ENCODE measurements around the gene RNF34. TPM values are rescaled to one million over a fixed set of nuclear protein-coding genes. Genes with fewer than 3 reads are reported as not detected.

RNF34 gene
- total and polyA plus RNA-seq, 2 of the 8 experiments (the other 6 are each of a cell fraction or from before 2014, with no cell fraction given): 37.9 to 57.6 TPM

DNA sequence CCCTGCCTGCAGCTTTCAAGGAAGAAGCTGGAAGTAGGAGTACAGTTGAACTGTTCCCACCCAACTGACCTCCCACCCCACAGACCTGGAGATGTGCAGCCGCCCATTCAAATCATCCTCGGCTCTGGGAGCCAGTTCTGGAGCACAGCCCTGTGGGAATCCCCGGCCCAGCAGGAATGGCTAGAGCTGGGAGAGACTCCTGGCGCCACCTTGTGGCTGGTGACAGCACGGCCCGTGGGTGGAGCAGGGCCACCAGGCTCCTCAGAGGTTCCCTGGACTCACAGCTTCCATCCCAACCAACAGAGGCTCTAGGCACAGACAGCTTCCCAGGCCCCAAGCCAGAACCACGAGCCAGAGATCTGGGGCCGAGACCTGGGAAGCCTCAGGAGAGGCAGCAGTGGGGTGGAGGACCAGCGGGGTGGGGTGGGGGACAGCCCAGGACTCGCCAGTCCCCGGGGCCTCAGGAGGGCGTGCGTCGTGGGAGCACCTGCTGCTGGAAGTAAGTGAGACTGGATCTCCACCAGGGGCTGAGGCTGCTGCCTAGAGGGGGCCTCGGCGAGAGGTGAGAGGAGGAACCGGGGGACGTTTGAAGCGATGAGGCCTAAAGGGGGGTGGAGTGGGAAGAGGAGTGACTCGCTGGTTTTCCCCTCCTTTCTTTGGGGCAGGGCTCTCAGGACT lies 43.4 kb downstream of the RNF34 start (continued):
- TF ChIP-seq, protein P1, sequence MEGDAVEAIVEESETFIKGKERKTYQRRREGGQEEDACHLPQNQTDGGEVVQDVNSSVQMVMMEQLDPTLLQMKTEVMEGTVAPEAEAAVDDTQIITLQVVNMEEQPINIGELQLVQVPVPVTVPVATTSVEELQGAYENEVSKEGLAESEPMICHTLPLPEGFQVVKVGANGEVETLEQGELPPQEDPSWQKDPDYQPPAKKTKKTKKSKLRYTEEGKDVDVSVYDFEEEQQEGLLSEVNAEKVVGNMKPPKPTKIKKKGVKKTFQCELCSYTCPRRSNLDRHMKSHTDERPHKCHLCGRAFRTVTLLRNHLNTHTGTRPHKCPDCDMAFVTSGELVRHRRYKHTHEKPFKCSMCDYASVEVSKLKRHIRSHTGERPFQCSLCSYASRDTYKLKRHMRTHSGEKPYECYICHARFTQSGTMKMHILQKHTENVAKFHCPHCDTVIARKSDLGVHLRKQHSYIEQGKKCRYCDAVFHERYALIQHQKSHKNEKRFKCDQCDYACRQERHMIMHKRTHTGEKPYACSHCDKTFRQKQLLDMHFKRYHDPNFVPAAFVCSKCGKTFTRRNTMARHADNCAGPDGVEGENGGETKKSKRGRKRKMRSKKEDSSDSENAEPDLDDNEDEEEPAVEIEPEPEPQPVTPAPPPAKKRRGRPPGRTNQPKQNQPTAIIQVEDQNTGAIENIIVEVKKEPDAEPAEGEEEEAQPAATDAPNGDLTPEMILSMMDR (IDR thresholded peaks at IDR 0.05; ENCODE audit: control extremely low read depth in 1 of 3, insufficient read depth in 1 of 3, low read depth in 1 of 3, low read length in 3 of 3): peak in 2 of 3 experiments; percentile 94 to 95; a peak in 3 of 4 replicates
- TF ChIP-seq SIRT6 (IDR thresholded peaks at IDR 0.05; ENCODE audit: low read length): no peak
- TF ChIP-seq SUZ12 (IDR thresholded peaks at IDR 0.05; ENCODE audit: low read length): no peak
- TF ChIP-seq KDM4A (IDR thresholded peaks at IDR 0.05; ENCODE audit: low read depth, low read length, severe bottlenecking): no peak
- no peak for TF ChIP-seq TCF12 (IDR thresholded peaks at IDR 0.05; ENCODE audit: low read depth, low read length)
- no peak for TF ChIP-seq CBX8 (IDR thresholded peaks at IDR 0.05; ENCODE audit: borderline replicate concordance, low read depth, low read length)
- no peak for TF ChIP-seq POU5F1 (IDR thresholded peaks at IDR 0.05; ENCODE audit: low read depth, low read length)
- TF ChIP-seq SIN3A (conservative IDR thresholded peaks at IDR 0.05 in 1 of 2, IDR thresholded peaks at IDR 0.05 in 1 of 2; ENCODE audit: low read depth in 1 of 2, low read length in 2 of 2): peak in 1 of 2 experiments; percentile 51; a peak in 1 of 4 replicates
- TF ChIP-seq CTBP2 (IDR thresholded peaks at IDR 0.05; ENCODE audit: borderline replicate concordance, insufficient read depth, insufficient read length, low read length): no peak
- TF ChIP-seq BCL11A (IDR thresholded peaks at IDR 0.05; ENCODE audit: low read depth in 2 of 2, low read length in 2 of 2): no peak
- no peak for TF ChIP-seq USF2 (IDR thresholded peaks at IDR 0.05; ENCODE audit: low read length)
- no peak for TF ChIP-seq TAF7 (optimal IDR thresholded peaks at IDR 0.05; ENCODE audit: borderline replicate concordance, low read depth, low read length)
- no peak for TF ChIP-seq POLR2AphosphoS5 (IDR thresholded peaks at IDR 0.05; ENCODE audit: low read depth, low read length)
- TF ChIP-seq KDM1A (IDR thresholded peaks at IDR 0.05; ENCODE audit: borderline replicate concordance, low read length): no peak
- TF ChIP-seq CEBPB (IDR thresholded peaks at IDR 0.05; ENCODE audit: low read depth, low read length): no peak; the same call in 1 of the 2 replicates
- TF ChIP-seq CBX5 (IDR thresholded peaks at IDR 0.05; ENCODE audit: low read depth, low read length): no peak
- TF ChIP-seq EP300 (IDR thresholded peaks at IDR 0.05; ENCODE audit: borderline replicate concordance in 1 of 2, low read depth in 2 of 2, low read length in 2 of 2): no peak
- TF ChIP-seq CHD2 (IDR thresholded peaks at IDR 0.05; ENCODE audit: low read length): no peak
- TF ChIP-seq SP4 (IDR thresholded peaks at IDR 0.05; ENCODE audit: low read length): no peak; the same call in 1 of the 2 replicates
- TF ChIP-seq TBP (IDR thresholded peaks at IDR 0.05; ENCODE audit: low read depth, low read length): no peak; the same call in 1 of the 2 replicates
- peak; percentile 77; the same call in 1 of the 2 replicates for TF ChIP-seq GABPA (IDR thresholded peaks at IDR 0.05; ENCODE audit: borderline replicate concordance, insufficient read depth, low read length)
